PC-9 (cell line): ENCODE measurements around the gene C5orf15. TPM values are rescaled to one million over a fixed set of nuclear protein-coding genes. Genes with fewer than 3 reads are reported as not detected.

Experiments used
- BruUV-seq: library from RNA; stranded (reverse); fragments of 400-500 nt; replicated peaks from 2 replicates; lab custom pipeline; 2021; lab: Mats Ljungman, UMichigan
- CTCF ChIA-PET: fragments of 300-600 bp; sonication (Branson Sonifier 250); formaldehyde crosslinking; loops from one replicate; lab custom pipeline; 2022; ENCODE audit warnings: antibody characterized with exemption; lab: Charles Lee
- POLR2A ChIA-PET: fragments of 300-600 bp; sonication (Branson Sonifier 250); formaldehyde crosslinking; loops from one replicate; lab custom pipeline; 2022; ENCODE audit warnings: antibody characterized with exemption; ENCODE audit not compliant: unreplicated experiment; lab: Charles Lee
- DNase-seq, 2 experiments: peaks; one replicate each; pipeline versions ENCODE4 v3.0.0 to v3.0.0-alpha.2; 2015 to 2022; ENCODE audit warnings: mixed read lengths in 1 of 2
- H2AFZ ChIP-seq: fragments of 200-600 bp; sonication (generic); 2 replicates; pipeline ENCODE4 v1.8.1; 2017; ENCODE audit warnings: antibody characterized with exemption
- H3F3A ChIP-seq: fragments of 200-600 bp; sonication (generic); 2 replicates; pipeline ENCODE4 v1.8.1; 2017; ENCODE audit warnings: antibody characterized with exemption, mild to moderate bottlenecking, low read depth; ENCODE audit not compliant: insufficient read depth
- H3K27ac ChIP-seq: fragments of 200-600 bp; sonication (generic); 2 replicates; pipeline ENCODE4 v1.6.1; 2016; ENCODE audit warnings: mixed run types
- H3K27me3 ChIP-seq: fragments of 200-600 bp; sonication (generic); 2 replicates; pipeline ENCODE4 v1.6.1; 2016; ENCODE audit warnings: low read depth, mixed run types; ENCODE audit not compliant: insufficient read depth
- H3K36me3 ChIP-seq: fragments of 200-600 bp; sonication (generic); 2 replicates; pipeline ENCODE4 v1.6.1; 2016; ENCODE audit warnings: low read depth, mixed run types
- H3K4me1 ChIP-seq: fragments of 200-600 bp; sonication (generic); replicated peaks from 2 replicates; pipeline ENCODE4 v1.6.1; 2016; ENCODE audit warnings: mixed run types; ENCODE audit not compliant: insufficient read depth
- H3K4me2 ChIP-seq: fragments of 200-600 bp; sonication (generic); 2 replicates; pipeline ENCODE4 v1.6.1; 2017; ENCODE audit warnings: mixed run types
- H3K4me3 ChIP-seq: fragments of 200-600 bp; sonication (generic); 2 replicates; pipeline ENCODE4 v1.6.1; 2016; ENCODE audit warnings: mixed run types
- H3K79me2 ChIP-seq: fragments of 200-600 bp; sonication (generic); 2 replicates; pipeline ENCODE4 v1.6.1; 2017; ENCODE audit warnings: low read depth, mixed run types
- H3K9me2 ChIP-seq: fragments of 200-600 bp; sonication (generic); 2 replicates; pipeline ENCODE4 v1.8.1; 2017; ENCODE audit warnings: mild to moderate bottlenecking; ENCODE audit not compliant: insufficient read depth
- H3K9me3 ChIP-seq: fragments of 200-600 bp; sonication (generic); 2 replicates; pipeline ENCODE4 v1.8.1; 2016; ENCODE audit warnings: low read depth; ENCODE audit not compliant: insufficient read depth
- H4K20me1 ChIP-seq: fragments of 200-600 bp; sonication (generic); 2 replicates; pipeline ENCODE4 v1.8.1; 2017; ENCODE audit not compliant: insufficient read depth
- CTCF ChIP-seq: fragments of 200-600 bp; sonication (generic); conservative IDR thresholded peaks from 2 replicates; pipeline ENCODE4 v1.6.1; 2017; ENCODE audit warnings: mixed run types, antibody characterized with exemption, mild to moderate bottlenecking, moderate library complexity
- EZH2 ChIP-seq: fragments of 200-600 bp; sonication (generic); IDR thresholded peaks from 2 replicates; pipeline ENCODE4 v1.8.0; 2017; ENCODE audit warnings: antibody characterized with exemption, low read depth
- intact Hi-C: fragments of 100-400 bp; cut with micrococcal nuclease; formaldehyde crosslinking; loops from one replicate; pipeline ENCODE4 v1.10.0; 2022; ENCODE audit not compliant: unreplicated experiment
- total RNA-seq: library from RNA; stranded (reverse); gene quantifications from 2 replicates; pipeline ENCODE4 v1.2.3, GENCODE V29; 2021

The C5orf15 gene
- total RNA-seq, 1 experiment from 2014 or later = 45.0 TPM

GRCh38 chr5:133925269-133925668, 43.2 kb downstream of the C5orf15 start:
- no peak for DNase-seq
- Histone ChIP-seq H3F3A (peaks cover 5% of the 10 kb centered on the region; the same call in 1 of the 2 replicates), H3K4me2 (peak overlapping the region; percentile 38), H3K9me3 (no peaks in the 10 kb centered on the region), H3K9me2 (no peaks in the 10 kb centered on the region), H3K36me3 (no peaks in the 10 kb centered on the region), H3K4me3 (no peak overlapping the region), H3K79me2 (no peaks in the 10 kb centered on the region), H3K27ac (peak overlapping the region; percentile 59), H2AFZ (peak overlapping the region; percentile 18), H3K27me3 (no peaks in the 10 kb centered on the region), H4K20me1 (no peaks in the 10 kb centered on the region), H3K4me1 (peaks cover 52% of the 10 kb centered on the region)
- POLR2A ChIA-PET = no interaction called here
- no TSS peak for BruUV-seq
- CTCF ChIA-PET = no interaction called here
- intact Hi-C loops = no loop called here
- TF ChIP-seq CTCF (no peak), EZH2 (no peak)

- TF ChIP-seq CTCF (no peak), EZH2 (no peak)
- Histone ChIP-seq H3K27me3 (no peaks in the 10 kb centered on the region), H4K20me1 (no peaks in the 10 kb centered on the region), H3K79me2 (no peaks in the 10 kb centered on the region), H3K4me3 (no peak overlapping the region), H3K27ac (no peak overlapping the region), H3K9me3 (no peaks in the 10 kb centered on the region), H3F3A (peaks cover 5% of the 10 kb centered on the region; the same call in 1 of the 2 replicates), H3K4me2 (no peak overlapping the region), H3K9me2 (no peaks in the 10 kb centered on the region), H2AFZ (no peak overlapping the region), H3K36me3 (no peaks in the 10 kb centered on the region), H3K4me1 (peaks cover 52% of the 10 kb centered on the region)
- BruUV-seq = no TSS peak
- ChIA-PET POLR2A (no interaction called here), CTCF (no interaction called here)
- DNase-seq = no peak
- intact Hi-C loops = no loop called here
These were observed 44.1 kb downstream of the C5orf15 start for GRCh38 chr5:133924221-133924920.

GRCh38 chr5:133921979-133922378, 46.4 kb downstream of the C5orf15 start:
- H3F3A ChIP-seq = peaks cover 5% of the 10 kb centered on the region; the same call in 1 of the 2 replicates
- CTCF ChIA-PET = no interaction called here
- 0 out of 2 replicates have a peak overlapping the region, but pooled peaks have one; percentile 7 for H3K4me2 ChIP-seq
- H3K9me3 ChIP-seq = no peaks in the 10 kb centered on the region
- no TSS peak for BruUV-seq
- peaks cover 41% of the 10 kb centered on the region for H3K4me1 ChIP-seq
- no peaks in the 10 kb centered on the region for H3K79me2 ChIP-seq
- TF ChIP-seq CTCF (no peak), EZH2 (no peak)
- DNase-seq = no peak
- H3K27me3 ChIP-seq = no peaks in the 10 kb centered on the region
- H2AFZ ChIP-seq = no peak overlapping the region
- H4K20me1 ChIP-seq = no peaks in the 10 kb centered on the region
- H3K4me3 ChIP-seq = no peak overlapping the region
- H3K9me2 ChIP-seq = no peaks in the 10 kb centered on the region
- H3K36me3 ChIP-seq = no peaks in the 10 kb centered on the region
- POLR2A ChIA-PET = interaction anchor here (0.6 kb wide), 1 partner anchor 1442 kb away, joined by 3 read pairs; no protein-coding TSS in a partner anchor
- no peak overlapping the region for H3K27ac ChIP-seq
- intact Hi-C loops = loop anchor here (1.0 kb wide), 1 partner anchor 21 kb away; no protein-coding TSS in a partner anchor
